GM23338 (cell line): ENCODE data around the gene PRKAG1. TPM values are rescaled to one million over a fixed set of nuclear protein-coding genes. Genes with fewer than 3 reads are reported as not detected.

Source experiments
- ATAC-seq: fragments of 200-7000 bp; cut with Tn5 transposase; 3 replicates; pipeline ENCODE4 v1.9.1; 2020
- DNase-seq: peaks from one replicate; pipeline ENCODE4 v3.0.0-alpha.2; 2015; ENCODE audit warnings: low spot score
- H2AFZ ChIP-seq: fragments of 200-600 bp; sonication (generic); 2 replicates; pipeline ENCODE4 v1.8.0; 2016; ENCODE audit warnings: antibody characterized with exemption, mild to moderate bottlenecking, moderate library complexity
- H3F3A ChIP-seq: fragments of 200-600 bp; sonication (generic); replicated peaks from 2 replicates; pipeline ENCODE4 v1.8.0; 2017; ENCODE audit warnings: antibody characterized with exemption, mixed run types, low read depth
- H3K27ac ChIP-seq: fragments of 200-600 bp; sonication (generic); 2 replicates; pipeline ENCODE4 v1.6.1; 2016; ENCODE audit warnings: low read depth
- H3K27me3 ChIP-seq: fragments of 200-600 bp; sonication (generic); 2 replicates; pipeline ENCODE4 v1.8.0; 2016; ENCODE audit warnings: mild to moderate bottlenecking, mixed run types, moderate library complexity; ENCODE audit not compliant: insufficient read depth
- H3K36me3 ChIP-seq: fragments of 200-600 bp; sonication (generic); 2 replicates; pipeline ENCODE4 v1.8.0; 2016; ENCODE audit warnings: mild to moderate bottlenecking; ENCODE audit not compliant: insufficient read depth
- H3K4me1 ChIP-seq: fragments of 200-600 bp; sonication (generic); 2 replicates; pipeline ENCODE4 v1.8.0; 2016; ENCODE audit warnings: mild to moderate bottlenecking, moderate library complexity; ENCODE audit not compliant: insufficient read depth
- H3K4me2 ChIP-seq: fragments of 200-600 bp; sonication (generic); 2 replicates; pipeline ENCODE4 v1.7.1; 2017; ENCODE audit warnings: mixed run types
- H3K4me3 ChIP-seq: fragments of 200-600 bp; sonication (generic); 2 replicates; pipeline ENCODE4 v1.6.1; 2016; ENCODE audit warnings: mixed run types
- H3K79me2 ChIP-seq: fragments of 200-600 bp; sonication (generic); replicated peaks from 2 replicates; pipeline ENCODE4 v1.8.0; 2017; ENCODE audit warnings: mild to moderate bottlenecking; ENCODE audit not compliant: insufficient read depth
- H3K9me2 ChIP-seq: fragments of 200-600 bp; sonication (generic); 2 replicates; pipeline ENCODE4 v1.8.0; 2017; ENCODE audit not compliant: insufficient read depth
- H4K20me1 ChIP-seq: fragments of 200-600 bp; sonication (generic); replicated peaks from 2 replicates; pipeline ENCODE4 v1.8.0; 2017; ENCODE audit warnings: mild to moderate bottlenecking; ENCODE audit not compliant: insufficient read depth
- H3K27ac Mint-ChIP-seq: 2 replicates; pipeline ENCODE4 v1.8.0; 2020; ENCODE audit warnings: inconsistent platforms, mild to moderate bottlenecking, moderate library complexity, mixed read lengths
- H3K27me3 Mint-ChIP-seq: 3 replicates; pipeline ENCODE4 v1.8.0; 2022; ENCODE audit warnings: low read depth, mild to moderate bottlenecking, moderate library complexity, mixed read lengths, inconsistent platforms; ENCODE audit not compliant: insufficient read depth, poor library complexity
- H3K36me3 Mint-ChIP-seq: 3 replicates; pipeline ENCODE4 v1.8.0; 2021; ENCODE audit warnings: low read depth, mild to moderate bottlenecking, inconsistent platforms, moderate library complexity, mixed read lengths
- H3K4me1 Mint-ChIP-seq: 3 replicates; pipeline ENCODE4 v1.8.0; 2020; ENCODE audit warnings: mild to moderate bottlenecking, inconsistent platforms, mixed read lengths
- H3K4me3 Mint-ChIP-seq: 3 replicates; pipeline ENCODE4 v1.8.0; 2021; ENCODE audit warnings: moderate library complexity, mild to moderate bottlenecking, inconsistent platforms, mixed read lengths
- H3K9me3 Mint-ChIP-seq: 3 replicates; pipeline ENCODE4 v1.8.0; 2020; ENCODE audit warnings: moderate library complexity, mild to moderate bottlenecking, inconsistent platforms, mixed read lengths
- CREB1 ChIP-seq: fragments of 250-450 bp; sonication (Bioruptor Pico); IDR thresholded peaks from 2 replicates; pipeline ENCODE4 v1.5.0; 2020; ENCODE audit warnings: low read depth, mild to moderate bottlenecking, moderate library complexity
- ETS1 ChIP-seq: IDR thresholded peaks from 2 replicates; pipeline ENCODE4 v1.6.1; 2016; ENCODE audit warnings: antibody characterized with exemption
- EZH2 ChIP-seq: fragments of 200-600 bp; sonication (generic); IDR thresholded peaks from one replicate; pipeline ENCODE4 v1.8.0; 2017; ENCODE audit warnings: antibody characterized with exemption, mild to moderate bottlenecking, low read depth; ENCODE audit not compliant: unreplicated experiment
- POLR2AphosphoS5 ChIP-seq: IDR thresholded peaks from 2 replicates; pipeline ENCODE4 v1.6.1; 2016; ENCODE audit warnings: antibody characterized with exemption, low read depth
- ZNF114 ChIP-seq: fragments of 250-450 bp; sonication (Bioruptor Pico); IDR thresholded peaks from 2 replicates; pipeline ENCODE4 v1.5.0; 2020; ENCODE audit warnings: mild to moderate bottlenecking, moderate library complexity
- polyA plus RNA-seq: library from polyadenylated mRNA; unstranded; fragments of >200 nt; fragmentation: Nextera tagmentation; extraction: Ambion mirVana; gene quantifications from 2 replicates; pipeline ENCODE4 v1.2.1, GENCODE V29; 2016
- total RNA-seq: library from RNA; depleted of rRNA; stranded (reverse); fragments of >200 nt; shearing (Covaris generic); gene quantifications from 2 replicates; pipeline ENCODE4 v1.2.3, GENCODE V29; 2014
- TF ChIP-seq, protein P1 (sequence below), 2 experiments: fragments of 200-600 bp in 1 of 2; sonication (generic) in 1 of 2; conservative IDR thresholded peaks; 2 replicates each; pipeline versions ENCODE4 v1.5.1 to v1.6.1; 2016 to 2017; ENCODE audit warnings: antibody characterized with exemption in 2 of 2, low read depth in 2 of 2, mild to moderate bottlenecking in 2 of 2, moderate library complexity in 1 of 2

The PRKAG1 gene
- total and polyA plus RNA-seq, 2 experiments from 2014 or later, result 19.9 to 35.4 TPM

GRCh38 chr12:48997719-48998496 lies 20.7 kb downstream of the PRKAG1 start:
- peaks cover 10% of the 10 kb centered on the region; the same call in 2 of the 3 replicates for H3K36me3 Mint-ChIP-seq
- no peaks in the 10 kb centered on the region for H3K9me3 Mint-ChIP-seq
- Histone ChIP-seq H3K4me1 (peaks cover 16% of the 10 kb centered on the region; the same call in 1 of the 2 replicates), H3K27me3 (peaks cover 88% of the 10 kb centered on the region), H4K20me1 (peaks cover 12% of the 10 kb centered on the region; the same call in 1 of the 2 replicates), H3K9me2 (no peaks in the 10 kb centered on the region), H3K79me2 (no peaks in the 10 kb centered on the region), H3K27ac (no peak overlapping the region), H3K4me2 (peak overlapping the region; percentile 92), H3F3A (peaks cover 18% of the 10 kb centered on the region; the same call in 1 of the 2 replicates), H3K36me3 (no peaks in the 10 kb centered on the region), H3K4me3 (peak overlapping the region; percentile 63), H2AFZ (peak overlapping the region; percentile 94)
- H3K4me1 Mint-ChIP-seq, result peaks cover 24% of the 10 kb centered on the region
- TF ChIP-seq EZH2, result peak; percentile 71
- peak; percentile 26; the same call in 1 of the 2 replicates for TF ChIP-seq POLR2AphosphoS5
- no peak for TF ChIP-seq ZNF114 (CRISPR knock-in tag)
- TF ChIP-seq, protein P1, sequence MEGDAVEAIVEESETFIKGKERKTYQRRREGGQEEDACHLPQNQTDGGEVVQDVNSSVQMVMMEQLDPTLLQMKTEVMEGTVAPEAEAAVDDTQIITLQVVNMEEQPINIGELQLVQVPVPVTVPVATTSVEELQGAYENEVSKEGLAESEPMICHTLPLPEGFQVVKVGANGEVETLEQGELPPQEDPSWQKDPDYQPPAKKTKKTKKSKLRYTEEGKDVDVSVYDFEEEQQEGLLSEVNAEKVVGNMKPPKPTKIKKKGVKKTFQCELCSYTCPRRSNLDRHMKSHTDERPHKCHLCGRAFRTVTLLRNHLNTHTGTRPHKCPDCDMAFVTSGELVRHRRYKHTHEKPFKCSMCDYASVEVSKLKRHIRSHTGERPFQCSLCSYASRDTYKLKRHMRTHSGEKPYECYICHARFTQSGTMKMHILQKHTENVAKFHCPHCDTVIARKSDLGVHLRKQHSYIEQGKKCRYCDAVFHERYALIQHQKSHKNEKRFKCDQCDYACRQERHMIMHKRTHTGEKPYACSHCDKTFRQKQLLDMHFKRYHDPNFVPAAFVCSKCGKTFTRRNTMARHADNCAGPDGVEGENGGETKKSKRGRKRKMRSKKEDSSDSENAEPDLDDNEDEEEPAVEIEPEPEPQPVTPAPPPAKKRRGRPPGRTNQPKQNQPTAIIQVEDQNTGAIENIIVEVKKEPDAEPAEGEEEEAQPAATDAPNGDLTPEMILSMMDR (conservative IDR thresholded peaks at IDR 0.05; ENCODE audit: low read depth in 2 of 2), result no peak; a peak in 2 of 4 replicates
- no peak overlapping the region for H3K27ac Mint-ChIP-seq
- peak; percentile 48 for ATAC-seq
- peaks cover 69% of the 10 kb centered on the region for H3K27me3 Mint-ChIP-seq
- peak; percentile 74 for DNase-seq
- peak overlapping the region; percentile 65 for H3K4me3 Mint-ChIP-seq

- ATAC-seq, result peak; percentile 51
- peak overlapping the region; percentile 65 for H3K4me3 Mint-ChIP-seq
- H2AFZ ChIP-seq, result peak overlapping the region; percentile 94
- no peak for TF ChIP-seq CREB1
- peak; percentile 87 for TF ChIP-seq EZH2
- TF ChIP-seq, protein P1 (conservative IDR thresholded peaks at IDR 0.05; ENCODE audit: low read depth in 2 of 2), result peak; percentile 67 to 82
- TF ChIP-seq ETS1, result no peak
Measured at GRCh38 chr12:48996794-48997718, 21.5 kb downstream of the PRKAG1 start.

More at GRCh38 chr12:48996794-48997718, 21.5 kb downstream of the PRKAG1 start:
- Histone ChIP-seq H3K79me2 (no peaks in the 10 kb centered on the region), H3K4me1 (peaks cover 16% of the 10 kb centered on the region; the same call in 1 of the 2 replicates), H4K20me1 (peaks cover 5% of the 10 kb centered on the region; the same call in 1 of the 2 replicates), H3K9me2 (no peaks in the 10 kb centered on the region), H3K36me3 (no peaks in the 10 kb centered on the region), H3K27me3 (peaks cover 96% of the 10 kb centered on the region), H3K4me2 (peak overlapping the region; percentile 92), H3K4me3 (peak overlapping the region; percentile 63), H3F3A (peaks cover 18% of the 10 kb centered on the region; the same call in 1 of the 2 replicates), H3K27ac (no peak overlapping the region)
- peak; percentile 95 for DNase-seq
- no peaks in the 10 kb centered on the region for H3K9me3 Mint-ChIP-seq
- peaks cover 2% of the 10 kb centered on the region; the same call in 2 of the 3 replicates for H3K36me3 Mint-ChIP-seq
- H3K27ac Mint-ChIP-seq, result no peak overlapping the region
- H3K4me1 Mint-ChIP-seq, result peaks cover 24% of the 10 kb centered on the region
- peaks cover 69% of the 10 kb centered on the region for H3K27me3 Mint-ChIP-seq
